Activated T-cell treated with anti-CD3 and anti-CD28 coated beads, Interleukin-2, amount 50 U/mL, for 4 hours (primary cell): ENCODE results near the gene COL18A1. TPM values are rescaled to one million over a fixed set of nuclear protein-coding genes. Genes with fewer than 3 reads are reported as not detected.

Source experiments
- ATAC-seq, 2 donors: fragments of 200-7000 bp; cut with Tn5 transposase; one replicate each; pipeline ENCODE4 v1.10.0; 2021
- DNase-seq: peaks from one replicate; pipeline ENCODE4 v3.0.0-alpha.2; 2020
- H3K27me3 Mint-ChIP-seq: one replicate; pipeline ENCODE4 v1.8.0; 2021; ENCODE audit warnings: low read depth, mixed read lengths
- H3K36me3 Mint-ChIP-seq: one replicate; pipeline ENCODE4 v1.8.0; 2022; ENCODE audit warnings: mixed read lengths; ENCODE audit not compliant: insufficient read depth
- H3K4me1 Mint-ChIP-seq: one replicate; pipeline ENCODE4 v1.8.0; 2021; ENCODE audit warnings: low read depth, mixed read lengths
- H3K4me3 Mint-ChIP-seq: one replicate; pipeline ENCODE4 v1.8.0; 2021; ENCODE audit warnings: mild to moderate bottlenecking, moderate library complexity, mixed read lengths
- H3K9me3 Mint-ChIP-seq: one replicate; pipeline ENCODE4 v1.8.0; 2021; ENCODE audit warnings: mixed read lengths
- total RNA-seq, 3 donors: library from RNA; stranded (reverse); gene quantifications; one replicate each; pipeline ENCODE4 v1.2.1, GENCODE V29; 2021

COL18A1 gene
- total RNA-seq, 3 donors from 2014 or later = 15.0 to 19.9 (median 15.4) TPM

DNA sequence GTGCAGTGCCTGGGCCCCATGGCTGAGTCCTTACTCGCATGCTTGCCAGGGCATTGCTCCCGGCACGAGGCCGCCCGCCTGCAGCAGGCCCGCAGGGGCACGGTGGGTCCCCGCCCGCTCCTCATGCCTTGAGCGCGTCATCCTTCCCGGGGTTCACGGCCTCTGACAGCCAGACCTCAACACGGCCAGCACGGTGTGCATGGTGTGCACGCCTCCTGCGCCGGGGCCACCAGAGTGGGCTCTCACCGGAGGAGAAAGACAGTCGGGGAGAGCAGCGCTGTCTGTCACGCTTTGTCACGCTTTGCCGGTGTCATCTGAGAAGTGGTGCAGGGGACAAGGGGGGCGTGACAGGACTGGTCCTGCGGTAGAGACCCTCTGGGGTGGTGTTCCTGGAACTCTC is 11.9 kb upstream of the COL18A1 start:
- no peak for ATAC-seq
- H3K4me1 Mint-ChIP-seq = no peaks in the 10 kb centered on the region
- no peaks in the 10 kb centered on the region for H3K9me3 Mint-ChIP-seq
- no peak for DNase-seq
- no peak overlapping the region for H3K4me3 Mint-ChIP-seq
- H3K36me3 Mint-ChIP-seq = no peaks in the 10 kb centered on the region
- H3K27me3 Mint-ChIP-seq = peaks cover 13% of the 10 kb centered on the region

DNA sequence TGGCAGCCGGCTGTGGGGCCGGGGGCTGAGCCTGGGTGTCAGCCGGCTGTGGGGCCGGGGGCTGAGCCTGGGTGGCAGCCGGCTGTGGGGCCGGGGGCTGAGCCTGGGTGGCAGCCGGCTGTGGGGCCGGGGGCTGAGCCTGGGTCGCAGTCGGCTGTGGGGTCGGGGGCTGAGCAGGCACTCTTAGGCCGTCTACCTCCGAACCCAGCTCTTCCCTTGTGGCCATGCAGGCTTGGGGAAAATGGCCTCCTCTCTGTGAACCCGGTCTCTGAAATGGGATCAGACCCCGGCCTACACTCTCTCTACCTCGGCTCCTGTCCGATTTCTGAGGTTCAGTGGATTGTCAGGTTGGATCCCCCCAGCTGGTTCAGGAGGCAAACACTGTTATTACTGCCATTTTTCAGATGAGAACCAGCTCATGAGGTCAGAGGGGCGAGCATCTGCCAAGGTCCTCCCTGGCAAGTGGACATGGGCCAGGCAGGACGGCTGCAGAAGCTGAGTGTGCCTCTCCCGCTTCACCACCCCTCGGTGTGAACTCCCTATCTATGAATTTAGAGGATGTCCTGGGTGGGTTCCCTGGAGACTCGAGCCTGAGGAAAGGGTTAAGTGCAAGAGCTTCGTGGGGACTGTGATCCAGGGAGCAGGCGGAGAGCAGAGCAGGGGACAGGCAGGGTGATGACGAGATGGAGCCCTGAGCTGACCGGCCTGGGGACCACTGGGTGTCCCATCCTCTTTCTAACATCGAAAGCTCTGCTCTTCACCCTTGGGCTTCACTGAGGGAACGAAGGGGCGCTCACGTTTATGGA is 10.9 kb upstream of the COL18A1 start:
- no peak overlapping the region for H3K4me3 Mint-ChIP-seq
- ATAC-seq (no peak), DNase-seq (no peak)
- no peaks in the 10 kb centered on the region for H3K4me1 Mint-ChIP-seq
- H3K27me3 Mint-ChIP-seq = peaks cover 16% of the 10 kb centered on the region
- no peaks in the 10 kb centered on the region for H3K36me3 Mint-ChIP-seq
- no peaks in the 10 kb centered on the region for H3K9me3 Mint-ChIP-seq

GRCh38 chr21:45396620-45396995 is 8.4 kb upstream of the COL18A1 start:
- Mint-ChIP-seq H3K4me1 (no peaks in the 10 kb centered on the region), H3K36me3 (no peaks in the 10 kb centered on the region), H3K9me3 (peaks cover 6% of the 10 kb centered on the region), H3K27me3 (peaks cover 23% of the 10 kb centered on the region), H3K4me3 (no peak overlapping the region)
- DNase-seq = no peak
- ATAC-seq = no peak

DNA sequence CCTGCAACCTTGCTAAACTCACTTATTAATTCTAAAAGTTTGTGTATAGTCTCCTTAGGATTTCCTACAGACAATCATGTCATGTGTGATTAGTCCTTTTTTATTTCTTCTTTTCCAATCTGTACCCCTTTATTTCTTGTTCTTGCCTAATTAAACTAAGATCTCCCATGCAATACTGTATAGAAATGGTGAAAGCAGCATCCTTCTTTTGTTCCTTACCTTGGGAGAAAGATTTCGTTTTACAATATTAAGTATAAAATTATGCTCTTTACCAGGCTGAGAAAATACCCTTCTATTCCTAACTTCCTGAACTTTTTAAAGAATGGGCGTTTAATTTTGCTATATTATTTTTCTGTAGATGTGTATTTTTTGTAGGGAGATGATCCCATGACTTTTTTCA is 7.6 kb upstream of the COL18A1 start:
- no peaks in the 10 kb centered on the region for H3K4me1 Mint-ChIP-seq
- no peak overlapping the region for H3K4me3 Mint-ChIP-seq
- peaks cover 24% of the 10 kb centered on the region for H3K27me3 Mint-ChIP-seq
- peaks cover 8% of the 10 kb centered on the region for H3K9me3 Mint-ChIP-seq
- ATAC-seq (no peak), DNase-seq (no peak)
- H3K36me3 Mint-ChIP-seq = no peaks in the 10 kb centered on the region

DNA sequence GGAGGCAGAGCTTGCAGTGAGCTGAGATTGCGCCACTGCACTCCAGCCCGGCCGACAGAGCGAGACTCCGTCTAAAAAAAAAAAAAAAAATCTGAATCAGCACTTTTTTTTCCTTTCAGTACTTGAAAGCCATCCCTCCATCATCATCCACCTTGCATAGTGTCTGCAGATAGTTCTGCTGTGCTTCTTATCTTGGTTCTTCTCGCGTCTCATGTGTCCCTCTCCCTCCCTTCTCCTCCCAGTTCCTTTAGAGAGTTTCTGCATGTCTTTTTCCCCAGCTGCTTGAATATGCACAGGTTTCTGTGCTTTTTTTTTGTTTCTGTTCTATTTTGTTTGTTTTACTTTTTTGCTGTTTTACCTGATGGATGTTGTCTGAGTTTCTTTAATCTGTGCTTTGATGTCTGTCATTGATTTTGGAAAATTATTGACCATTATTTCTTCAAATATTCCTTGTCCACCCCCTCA is 3.9 kb upstream of the COL18A1 start:
- Mint-ChIP-seq H3K27me3 (peaks cover 42% of the 10 kb centered on the region), H3K36me3 (no peaks in the 10 kb centered on the region), H3K4me3 (no peak overlapping the region), H3K9me3 (peaks cover 8% of the 10 kb centered on the region), H3K4me1 (peaks cover 10% of the 10 kb centered on the region)
- ATAC-seq = no peak
- DNase-seq = no peak

DNA sequence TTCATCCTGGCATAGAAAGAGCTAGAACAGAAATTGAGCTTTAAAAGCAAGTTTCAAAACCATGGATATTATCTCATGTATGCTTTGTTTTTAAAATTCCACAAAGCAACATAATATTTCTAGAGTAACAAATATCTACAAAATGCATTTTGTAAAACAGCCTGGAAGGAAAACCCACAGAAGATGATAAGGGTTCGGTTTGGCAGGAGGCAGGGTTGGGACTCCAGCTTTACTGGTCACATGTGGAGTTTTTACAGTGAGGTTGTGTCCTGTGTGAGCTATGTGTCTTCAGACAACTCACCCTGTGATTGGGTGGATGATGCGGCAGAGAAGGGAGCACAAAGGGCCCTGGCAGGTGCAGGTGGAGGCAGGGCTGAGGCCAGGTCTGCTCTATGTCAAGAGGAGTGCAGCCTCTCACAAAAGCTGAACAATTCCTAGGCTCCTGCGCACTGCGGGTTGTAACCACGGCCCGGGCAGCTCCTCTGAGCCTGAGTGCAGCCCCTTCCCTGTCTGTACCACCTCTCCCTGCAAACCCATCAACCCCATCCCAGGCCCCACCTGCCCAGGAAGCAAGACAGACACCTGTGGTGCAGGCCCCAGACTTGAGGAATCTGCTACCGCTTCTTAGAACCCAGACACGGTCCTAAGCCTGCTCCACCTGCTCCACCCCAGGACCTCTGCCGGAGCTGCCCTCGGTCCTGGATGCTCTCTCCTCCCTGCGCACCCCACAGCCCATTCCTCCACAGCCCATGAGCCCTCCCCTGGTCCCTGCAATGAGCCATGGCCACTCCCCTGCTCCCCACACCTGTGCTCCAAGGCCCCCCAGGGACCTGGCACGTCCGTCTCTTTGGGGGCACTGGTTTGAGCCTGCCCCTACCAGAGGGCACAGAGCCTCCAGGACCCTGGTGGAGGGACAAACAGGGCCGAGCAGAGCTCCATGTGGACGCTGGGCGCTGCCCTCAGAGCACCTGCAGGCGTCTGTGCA is 2.8 kb upstream of the COL18A1 start:
- peaks cover 50% of the 10 kb centered on the region for H3K27me3 Mint-ChIP-seq
- DNase-seq (no peak), ATAC-seq (no peak)
- no peak overlapping the region for H3K4me3 Mint-ChIP-seq
- H3K4me1 Mint-ChIP-seq = peaks cover 17% of the 10 kb centered on the region
- peaks cover 8% of the 10 kb centered on the region for H3K9me3 Mint-ChIP-seq
- H3K36me3 Mint-ChIP-seq = no peaks in the 10 kb centered on the region

- Mint-ChIP-seq H3K36me3 (no peaks in the 10 kb centered on the region), H3K27me3 (peaks cover 61% of the 10 kb centered on the region), H3K9me3 (peaks cover 8% of the 10 kb centered on the region), H3K4me3 (peak overlapping the region; percentile 80), H3K4me1 (peaks cover 17% of the 10 kb centered on the region)
- ATAC-seq (no peak), DNase-seq (no peak)
These were observed 1.7 kb upstream of the COL18A1 start for GRCh38 chr21:45403133-45403824.

DNA sequence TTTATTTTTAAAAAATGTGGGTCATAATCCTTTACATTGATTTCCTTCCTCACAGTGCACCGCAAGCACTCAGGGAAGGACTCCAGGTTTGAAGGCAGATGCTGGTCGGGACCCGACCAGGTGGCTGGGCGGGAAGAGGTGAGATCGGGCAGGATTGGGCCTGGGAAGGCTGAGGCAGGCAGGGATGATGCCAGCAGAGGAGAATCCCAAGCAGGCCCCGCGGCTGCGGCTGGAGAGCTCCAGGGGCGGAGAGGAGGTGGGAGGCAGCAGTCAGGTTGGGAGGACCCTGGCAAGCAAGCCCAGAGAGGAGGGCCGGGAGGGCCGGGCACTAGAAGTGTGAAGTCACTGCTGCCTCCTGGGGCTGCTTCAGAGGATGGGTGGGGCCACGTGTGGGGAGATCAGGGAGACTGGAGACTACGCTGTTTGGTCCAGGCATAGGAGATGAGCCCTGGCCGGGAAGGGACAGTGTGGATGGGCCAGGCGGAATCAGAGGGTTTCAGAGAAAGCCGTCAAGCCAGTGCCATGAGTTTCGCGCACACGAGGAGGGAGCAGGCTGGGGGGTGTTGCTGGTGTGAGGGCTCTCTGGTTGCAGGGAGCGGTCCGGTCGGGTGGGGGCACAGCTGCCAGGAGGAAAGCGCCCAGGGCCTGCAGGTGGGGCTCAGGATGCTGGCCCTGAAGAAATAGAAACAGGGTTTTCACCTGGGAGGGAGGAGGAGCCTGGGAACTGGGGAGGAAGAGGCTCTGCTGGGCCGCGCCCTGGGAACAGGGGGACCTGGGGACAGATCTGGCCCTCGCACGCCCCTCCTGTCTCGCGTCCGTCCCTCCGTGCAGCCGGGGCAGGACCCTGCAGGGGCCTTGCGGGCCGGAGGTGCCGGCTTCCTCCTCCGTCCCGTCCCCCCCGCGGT is 888 bp upstream of the COL18A1 start:
- H3K36me3 Mint-ChIP-seq = no peaks in the 10 kb centered on the region
- ATAC-seq = peak; percentile 17 to 23
- peaks cover 17% of the 10 kb centered on the region for H3K4me1 Mint-ChIP-seq
- H3K4me3 Mint-ChIP-seq = peak overlapping the region; percentile 80
- DNase-seq = no peak
- peaks cover 62% of the 10 kb centered on the region for H3K27me3 Mint-ChIP-seq
- peaks cover 8% of the 10 kb centered on the region for H3K9me3 Mint-ChIP-seq

DNA sequence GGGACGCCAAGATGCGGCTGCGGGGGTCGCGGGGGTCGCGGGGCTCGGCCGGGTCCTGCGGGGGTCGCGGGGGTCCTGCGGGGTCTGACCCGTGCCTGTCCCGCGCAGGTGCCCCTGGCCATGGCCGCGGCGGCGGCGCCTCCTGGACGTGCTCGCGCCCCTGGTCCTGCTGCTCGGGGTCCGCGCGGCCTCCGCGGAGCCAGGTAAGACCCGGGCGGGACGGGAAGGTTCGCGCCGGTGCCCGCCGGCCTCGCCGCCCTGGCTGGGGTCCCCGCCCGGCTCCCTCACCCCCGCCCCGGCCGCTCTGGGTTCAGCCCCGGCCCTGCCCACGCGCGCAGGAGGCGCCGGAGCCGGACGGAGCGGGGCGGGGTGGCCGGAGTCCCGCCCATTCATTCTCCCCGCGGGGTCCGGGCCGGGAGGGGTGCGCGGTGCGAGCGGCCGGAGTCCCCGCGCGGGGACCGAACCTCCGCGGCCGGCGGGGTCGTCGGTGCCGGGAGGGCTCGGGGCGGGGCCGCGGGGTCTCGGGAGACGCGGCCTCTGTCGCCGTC is 380 bp downstream of the COL18A1 start:
- peak; percentile 26 to 28 for ATAC-seq
- peaks cover 59% of the 10 kb centered on the region for H3K27me3 Mint-ChIP-seq
- H3K9me3 Mint-ChIP-seq = peaks cover 8% of the 10 kb centered on the region
- H3K36me3 Mint-ChIP-seq = no peaks in the 10 kb centered on the region
- peaks cover 17% of the 10 kb centered on the region for H3K4me1 Mint-ChIP-seq
- H3K4me3 Mint-ChIP-seq = no peak overlapping the region
- DNase-seq = no peak

- Mint-ChIP-seq H3K9me3 (peaks cover 7% of the 10 kb centered on the region), H3K36me3 (no peaks in the 10 kb centered on the region), H3K27me3 (peaks cover 59% of the 10 kb centered on the region), H3K4me1 (peaks cover 17% of the 10 kb centered on the region), H3K4me3 (peak overlapping the region; percentile 59)
- no peak for DNase-seq
- peak; percentile 16 to 30 for ATAC-seq
These were observed 1.1 kb downstream of the COL18A1 start for GRCh38 chr21:45405819-45406762.

DNA sequence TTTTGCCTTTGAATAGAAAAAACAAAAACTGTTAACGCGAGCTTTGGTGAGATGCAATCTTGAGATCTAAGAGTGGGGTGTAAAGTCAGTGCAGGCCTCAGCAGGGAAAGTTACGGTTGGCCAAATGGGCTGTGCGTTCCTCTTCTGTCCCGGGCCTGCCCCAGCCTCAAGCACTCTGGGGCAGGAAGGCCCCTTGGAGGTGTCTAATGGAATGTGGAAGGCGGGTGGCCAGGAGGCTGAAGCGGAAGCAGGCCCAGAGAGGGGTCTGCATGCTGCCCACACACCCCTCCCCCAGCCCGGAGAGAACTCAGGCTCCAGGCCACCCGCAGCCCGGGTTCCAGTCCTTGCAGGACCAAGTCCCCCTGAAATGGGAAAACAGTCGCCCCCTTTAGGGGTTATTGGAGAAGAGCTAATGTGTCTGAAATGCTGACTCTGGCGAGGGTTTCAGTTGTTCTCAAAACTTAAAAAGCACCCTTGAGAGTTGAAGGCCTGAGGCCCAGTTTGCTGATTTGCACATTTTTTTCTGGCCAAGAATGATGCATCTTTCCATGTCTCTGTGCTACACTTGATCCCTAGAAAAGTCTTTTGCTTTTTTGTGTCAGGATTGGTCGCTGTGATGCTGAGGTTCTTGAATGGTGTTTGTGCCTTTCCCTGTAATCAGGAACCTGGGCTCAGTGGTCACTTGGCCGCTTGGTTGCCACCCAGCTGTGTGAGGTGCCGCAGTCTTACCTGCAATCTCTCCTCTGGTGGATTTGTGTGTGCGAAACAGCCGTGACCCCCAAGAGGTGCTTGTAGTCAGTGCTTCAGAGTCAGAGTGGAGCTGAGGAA is 2.0 kb downstream of the COL18A1 start:
- DNase-seq = no peak

More for the DNA sequence above, 2.0 kb downstream of the COL18A1 start:
- Mint-ChIP-seq H3K4me3 (peak overlapping the region; percentile 59), H3K27me3 (peaks cover 50% of the 10 kb centered on the region), H3K36me3 (no peaks in the 10 kb centered on the region), H3K9me3 (no peaks in the 10 kb centered on the region), H3K4me1 (peaks cover 17% of the 10 kb centered on the region)
- no peak for ATAC-seq
